K562 (cell line): ENCODE measurements around the gene TAS2R9. TPM values are rescaled to one million over a fixed set of nuclear protein-coding genes. Genes with fewer than 3 reads are reported as not detected.
"Not testable (repeated sequence)": the region's sequence is repeated elsewhere in the genome, so short reads cannot be mapped to it uniquely, and the experiment has no call there.

Experiments
- ATAC-seq: fragments of 200-7000 bp; cut with Tn5 transposase; 3 replicates; pipeline ENCODE4 v1.9.1; 2020; ENCODE audit warnings: moderate library complexity
- BruUV-seq: library from RNA; stranded (reverse); fragments of 400-500 nt; replicated peaks from 2 replicates; lab custom pipeline; 2021; lab: Mats Ljungman, UMichigan
- CTCF ChIA-PET: fragments of 300-600 bp; formaldehyde crosslinking; extraction: SDS; loops from one replicate; lab custom pipeline; 2021; ENCODE audit warnings: low intra/inter-chr PET ratio; lab: Yijun Ruan, JAX
- POLR2A ChIA-PET: fragments of 300-600, 350-650 bp; sonication (Branson Sonifier 250); formaldehyde crosslinking; extraction: SDS; loops from one replicate; lab custom pipeline; 2021; ENCODE audit warnings: antibody characterized with exemption, inconsistent platforms; lab: Yijun Ruan, JAX
- DNase-seq, 4 experiments: peaks; one replicate each; pipeline versions ENCODE4 v3.0.0 to v3.0.0-alpha.2; 2011 to 2018; ENCODE audit warnings: low spot score in 3 of 4, mixed read lengths in 3 of 4; ENCODE audit errors: extremely low read depth in 1 of 4
- FAIRE-seq: peaks from 2 replicates; lab custom pipeline; 2011; peaks lifted over from hg19 to GRCh38; lab: Jason Lieb, UNC
- H2AFZ ChIP-seq: 2 replicates; pipeline ENCODE4 v1.6.0; 2011; ENCODE audit warnings: low read depth, low read length, control low read depth, inconsistent platforms
- H3K27ac ChIP-seq: fragments of 200-600 bp; 3 replicates; pipeline ENCODE4 v1.8.0; 2011; ENCODE audit warnings: low read depth, mild to moderate bottlenecking, control low read depth, inconsistent platforms, low read length, moderate library complexity, mixed read lengths; ENCODE audit errors: extremely low read depth
- H3K27me3 ChIP-seq, 2 experiments: fragments of 300-600 bp in 1 of 2; 2 replicates in 1 of 2; 3 replicates in 1 of 2; pipeline versions ENCODE4 v1.6.0 to v1.8.0; 2011; ENCODE audit warnings: inconsistent platforms in 2 of 2, low read length in 2 of 2, mild to moderate bottlenecking in 1 of 2, mixed read lengths in 1 of 2, moderate library complexity in 1 of 2; ENCODE audit not compliant: control insufficient read depth in 2 of 2, insufficient read depth in 2 of 2
- H3K36me3 ChIP-seq: fragments of 300-600 bp; 3 replicates; pipeline ENCODE4 v1.8.0; 2011; ENCODE audit warnings: mild to moderate bottlenecking, low read length, inconsistent platforms; ENCODE audit not compliant: control insufficient read depth, insufficient read depth
- H3K4me1 ChIP-seq, 2 experiments: fragments of 200-600 bp in 1 of 2; replicated peaks in 1 of 2; 2 replicates in 1 of 2; 3 replicates in 1 of 2; pipeline versions ENCODE4 v1.5.1 to v1.8.0; 2011; ENCODE audit warnings: inconsistent platforms in 2 of 2, low read length in 2 of 2, mild to moderate bottlenecking in 1 of 2, mixed read lengths in 1 of 2, moderate library complexity in 1 of 2; ENCODE audit not compliant: control insufficient read depth in 2 of 2, insufficient read depth in 2 of 2
- H3K4me2 ChIP-seq: 2 replicates; pipeline ENCODE4 v1.6.1; 2011; ENCODE audit warnings: low read length, control low read depth, inconsistent platforms, mixed read lengths; ENCODE audit not compliant: insufficient read depth
- H3K4me3 ChIP-seq: fragments of 200-600 bp; sonication (generic), shearing (Covaris generic); 2 replicates; pipeline ENCODE4 v1.5.1; 2016; ENCODE audit warnings: control low read depth, inconsistent platforms
- H3K79me2 ChIP-seq: fragments of 200-600 bp; 3 replicates; pipeline ENCODE4 v1.8.0; 2011; ENCODE audit warnings: low read length, inconsistent platforms; ENCODE audit not compliant: control insufficient read depth, insufficient read depth
- H3K9ac ChIP-seq, 2 experiments: 2 replicates each; pipeline versions ENCODE4 v1.6.0 to v1.6.1; 2011; ENCODE audit warnings: low read depth in 2 of 2, low read length in 2 of 2, control low read depth in 1 of 2, inconsistent platforms in 1 of 2, mild to moderate bottlenecking in 1 of 2, mixed read lengths in 1 of 2; ENCODE audit not compliant: insufficient read depth in 1 of 2
- H3K9me1 ChIP-seq: one replicate; pipeline ENCODE4 v1.6.0; 2011; ENCODE audit warnings: inconsistent platforms, mild to moderate bottlenecking, low read length, moderate library complexity; ENCODE audit not compliant: control insufficient read depth, insufficient read depth
- H3K9me3 ChIP-seq: replicated peaks from 2 replicates; pipeline ENCODE4 v1.5.1; 2011; ENCODE audit warnings: low read depth, low read length, inconsistent platforms; ENCODE audit not compliant: control insufficient read depth, insufficient read depth
- H4K20me1 ChIP-seq: replicated peaks from 2 replicates; pipeline ENCODE4 v1.6.1; 2011; ENCODE audit warnings: low read length, inconsistent platforms, mixed read lengths; ENCODE audit not compliant: control insufficient read depth, insufficient read depth
- CEBPB ChIP-seq: fragments of 450-650 bp; IDR thresholded peaks from 2 replicates; pipeline ENCODE4 v1.6.1; 2016; ENCODE audit warnings: missing genetic modification characterization, missing compliant biosample characterization
- ZNF134 ChIP-seq: fragments of 250-450 bp; sonication (Bioruptor Pico); conservative IDR thresholded peaks from 2 replicates; pipeline ENCODE4 v1.4.0; 2020
- ZNF232 ChIP-seq: sonication (generic); formaldehyde crosslinking; IDR thresholded peaks from 2 replicates; pipeline ENCODE4 v1.8.0; 2022; ENCODE audit warnings: mild to moderate bottlenecking, missing genetic modification reagents
- ZNF57 ChIP-seq: fragments of 450-650 bp; formaldehyde crosslinking; IDR thresholded peaks from 2 replicates; pipeline ENCODE4 v1.4.0; 2020; ENCODE audit warnings: mild to moderate bottlenecking, moderate library complexity
- WGBS: fragments of 100-300 bp; shearing (Covaris generic); methylation state at CpG from one replicate; pipeline ENCODE4 v1.1.6; 2016; ENCODE audit warnings: low coverage, mixed read lengths; ENCODE audit not compliant: insufficient coverage; ENCODE audit errors: missing lambda C conversion rate; 5-methylcytosine and 5-hydroxymethylcytosine counted together
- in situ Hi-C: fragments of 300-500 bp; cut with MboI; formaldehyde crosslinking; loops from 4 replicates; pipeline ENCODE4 v1.15.0; 2018; ENCODE audit warnings: inconsistent platforms, mixed read lengths
- intact Hi-C: fragments of 100-400 bp; cut with micrococcal nuclease; formaldehyde crosslinking; loops from 2 replicates; pipeline ENCODE4 v1.14.2; 2022
- polyA plus RNA-seq, 8 experiments: library from polyadenylated mRNA; depleted of rRNA in 4 of 8; stranded (reverse) in 5 of 8; unstranded in 3 of 8; fragments of >200 nt; fragmentation: Nextera tagmentation in 2 of 8; fragmentation: Illumina TruSeq in 1 of 8; extraction: Ambion mirVana in 2 of 8; extraction: Trizol in 1 of 8; gene quantifications; 2 replicates each; pipeline versions ENCODE4 v1.2.1 to v1.2.3, GENCODE V29; 2011 to 2014; ENCODE audit warnings: inconsistent platforms in 1 of 8, missing spikeins in 1 of 8
- total RNA-seq, 7 experiments: library from RNA; depleted of rRNA in 6 of 7; stranded (reverse); fragments of >200 nt in 6 of 7; fragmentation: Illumina TruSeq in 2 of 7; extraction: Trizol in 2 of 7; gene quantifications; 2 replicates each; pipeline versions ENCODE4 v1.2.1 to v1.2.3, GENCODE V29; 2011 to 2021; ENCODE audit warnings: low replicate concordance in 1 of 7
- TF ChIP-seq, protein P1 (sequence below): fragments of 250-450 bp; sonication (Bioruptor Pico); IDR thresholded peaks from 2 replicates; pipeline ENCODE4 v1.5.0; 2021; ENCODE audit warnings: mild to moderate bottlenecking, moderate library complexity
- TF ChIP-seq, protein P2 (sequence below): fragments of 450-650 bp; formaldehyde crosslinking; IDR thresholded peaks from 2 replicates; pipeline ENCODE4 v1.4.0; 2022; ENCODE audit warnings: mild to moderate bottlenecking, moderate library complexity
- TF ChIP-seq, protein P3 (sequence below), 2 experiments: fragments of 450-650 bp in 1 of 2; sonication (generic) in 1 of 2; formaldehyde crosslinking in 1 of 2; IDR thresholded peaks in 1 of 2; conservative IDR thresholded peaks in 1 of 2; 2 replicates each; pipeline versions ENCODE4 v1.6.1 to v1.8.1; 2016 to 2023; ENCODE audit warnings: mild to moderate bottlenecking in 2 of 2, moderate library complexity in 2 of 2, inconsistent platforms in 1 of 2, missing genetic modification reagents in 1 of 2
- TF ChIP-seq, protein P4 (sequence below): fragments of 250-450 bp; sonication (Bioruptor Pico); IDR thresholded peaks from 2 replicates; pipeline ENCODE4 v1.8.0; 2022; ENCODE audit warnings: inconsistent platforms

The TAS2R9 gene
- total and polyA plus RNA-seq, 9 of the 15 experiments (the other 6 are each of a cell fraction or from before 2014, with no cell fraction given), result not detected

DNA sequence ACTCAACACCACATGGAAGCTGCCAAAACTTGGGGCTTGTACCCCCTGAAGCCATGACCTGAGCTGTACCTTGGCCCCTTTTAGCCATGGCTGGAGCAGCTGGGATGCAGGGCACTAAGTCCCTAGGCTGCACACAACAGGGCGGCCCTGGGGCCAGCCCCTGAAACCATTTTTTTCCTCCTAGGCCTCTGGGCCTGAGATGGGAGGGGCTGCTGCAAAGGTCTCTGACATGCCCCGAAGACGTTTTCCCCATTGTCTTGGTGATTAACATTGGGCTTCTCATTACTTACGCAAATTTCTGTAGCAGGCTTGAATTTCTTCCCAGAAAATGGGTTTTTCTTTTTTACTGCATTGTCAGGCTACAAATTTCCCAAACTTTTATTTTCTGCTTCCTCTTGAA, 18.2 kb downstream of the TAS2R9 start:
- FAIRE-seq, H3K36me3 ChIP-seq, H3K4me3 ChIP-seq, H3K27ac ChIP-seq, DNase-seq, H3K79me2 ChIP-seq, H2AFZ ChIP-seq, H3K4me1 ChIP-seq, H3K27me3 ChIP-seq, H4K20me1 ChIP-seq, BruUV-seq, H3K4me2 ChIP-seq, H3K9me3 ChIP-seq, POLR2A ChIA-PET, ATAC-seq, intact Hi-C loops, CTCF ChIA-PET, H3K9ac ChIP-seq, H3K9me1 ChIP-seq, in situ Hi-C loops: not testable (repeated sequence)
- 0% methylated on average over 2 of the region's 4 CpGs for WGBS

DNA sequence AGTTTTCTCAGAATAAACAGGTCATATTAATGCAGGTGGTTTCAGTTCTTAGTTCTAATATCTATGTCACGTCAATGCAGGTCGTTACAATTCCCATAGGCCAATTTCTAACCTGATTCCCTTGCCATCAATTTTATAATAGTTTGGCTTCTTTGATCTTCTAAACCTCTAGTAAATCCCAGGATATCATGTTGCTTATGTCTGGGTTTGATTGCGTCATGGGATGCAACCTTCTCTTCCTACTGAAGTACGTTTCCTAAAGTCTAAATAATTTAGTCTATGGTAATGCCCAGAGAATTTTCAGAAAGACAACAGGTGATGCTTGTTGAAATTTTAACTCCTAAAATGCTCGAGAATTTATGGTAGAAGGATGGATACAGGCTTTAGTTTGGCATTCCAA, 26.7 kb downstream of the TAS2R9 start:
- in situ Hi-C loops (no loop called here), intact Hi-C loops (no loop called here)
- no peak for FAIRE-seq
- no peak for DNase-seq
- Histone ChIP-seq H4K20me1 (no peaks in the 10 kb centered on the region), H3K36me3 (no peaks in the 10 kb centered on the region), H3K9ac (no peak overlapping the region), H3K4me3 (no peak overlapping the region), H3K79me2 (no peaks in the 10 kb centered on the region), H3K9me3 (no peaks in the 10 kb centered on the region), H3K4me1 (peaks cover 0 to 2% of the 10 kb centered on the region in 2 experiments; a peak in 1 of 5 replicates), H3K27ac (no peak overlapping the region), H3K4me2 (no peak overlapping the region), H3K9me1 (no peaks in the 10 kb centered on the region), H2AFZ (no peak overlapping the region), H3K27me3 (no peaks in the 10 kb centered on the region)
- ChIA-PET CTCF (no interaction called here), POLR2A (no interaction called here)
- BruUV-seq, result no TSS peak
- 2% methylated on average over 5 of the region's 5 CpGs for WGBS
- no peak for ATAC-seq
- TF ChIP-seq, protein P1, sequence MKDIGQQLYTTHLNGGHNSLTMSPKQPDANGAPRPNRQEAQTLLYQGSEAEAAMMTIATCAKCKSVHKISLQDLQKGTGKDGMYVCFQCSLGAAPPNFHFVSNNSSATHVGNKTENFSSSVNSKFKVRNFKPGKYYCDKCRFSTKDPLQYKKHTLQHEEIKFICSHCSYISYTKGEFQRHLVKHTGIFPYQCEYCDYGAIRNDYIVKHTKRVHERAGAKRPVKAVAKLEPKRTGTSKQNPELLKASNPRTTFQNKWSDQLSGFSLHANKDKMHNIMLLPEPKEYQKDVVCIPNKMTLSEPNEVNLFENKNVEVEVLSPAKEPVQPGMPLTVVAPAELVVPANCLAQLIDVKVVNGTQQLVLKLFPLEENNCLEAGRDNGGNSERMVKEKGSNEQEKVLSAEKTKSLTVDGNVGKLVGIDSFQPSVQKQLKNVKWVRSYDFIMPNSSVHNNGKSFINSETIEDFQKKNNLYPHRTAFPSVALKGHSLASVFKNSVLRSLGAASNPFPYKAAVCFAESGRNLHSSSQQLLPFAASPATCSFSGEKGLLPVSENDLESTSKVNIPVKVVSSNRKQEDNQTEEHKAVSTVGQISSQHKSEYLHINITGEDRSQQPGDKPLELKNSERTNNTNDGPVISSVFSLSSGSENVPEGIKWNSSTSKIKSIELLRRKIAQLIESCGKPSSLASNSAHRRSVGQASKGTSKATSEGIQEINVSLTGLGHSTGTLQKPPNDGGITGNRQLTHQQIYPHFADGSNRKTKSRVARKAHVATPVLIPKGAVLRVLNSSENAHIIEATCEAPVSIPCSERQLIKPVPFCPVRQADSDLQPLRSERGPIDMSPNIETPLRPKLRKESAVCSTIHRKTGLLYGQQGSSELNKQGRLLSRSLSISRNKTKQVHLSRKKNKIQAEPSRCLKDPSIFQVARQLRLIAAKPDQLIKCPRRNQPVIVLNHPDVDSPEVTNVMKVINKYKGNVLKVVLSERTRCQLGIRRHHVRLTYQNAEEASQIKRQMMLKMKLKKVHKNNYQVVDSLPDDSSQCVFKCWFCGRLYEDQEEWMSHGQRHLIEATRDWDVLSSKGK (CRISPR knock-in tag), result no peak
- TF ChIP-seq ZNF134 (no peak), ZNF232 (CRISPR knock-in tag) (no peak), CEBPB (tag) (0 out of 2 replicates have a peak, but pooled peaks have one; percentile 19), ZNF57 (CRISPR knock-in tag) (no peak)
- TF ChIP-seq, protein P2, sequence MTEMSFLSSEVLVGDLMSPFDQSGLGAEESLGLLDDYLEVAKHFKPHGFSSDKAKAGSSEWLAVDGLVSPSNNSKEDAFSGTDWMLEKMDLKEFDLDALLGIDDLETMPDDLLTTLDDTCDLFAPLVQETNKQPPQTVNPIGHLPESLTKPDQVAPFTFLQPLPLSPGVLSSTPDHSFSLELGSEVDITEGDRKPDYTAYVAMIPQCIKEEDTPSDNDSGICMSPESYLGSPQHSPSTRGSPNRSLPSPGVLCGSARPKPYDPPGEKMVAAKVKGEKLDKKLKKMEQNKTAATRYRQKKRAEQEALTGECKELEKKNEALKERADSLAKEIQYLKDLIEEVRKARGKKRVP (CRISPR knock-in tag), result no peak
- TF ChIP-seq, protein P3, sequence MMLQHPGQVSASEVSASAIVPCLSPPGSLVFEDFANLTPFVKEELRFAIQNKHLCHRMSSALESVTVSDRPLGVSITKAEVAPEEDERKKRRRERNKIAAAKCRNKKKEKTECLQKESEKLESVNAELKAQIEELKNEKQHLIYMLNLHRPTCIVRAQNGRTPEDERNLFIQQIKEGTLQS (IDR thresholded peaks at IDR 0.05), result peak; percentile 48; the same call in 1 of the 2 replicates
- TF ChIP-seq, protein P3 (CRISPR knock-in tag; conservative IDR thresholded peaks at IDR 0.05), result no peak
- TF ChIP-seq, protein P4, sequence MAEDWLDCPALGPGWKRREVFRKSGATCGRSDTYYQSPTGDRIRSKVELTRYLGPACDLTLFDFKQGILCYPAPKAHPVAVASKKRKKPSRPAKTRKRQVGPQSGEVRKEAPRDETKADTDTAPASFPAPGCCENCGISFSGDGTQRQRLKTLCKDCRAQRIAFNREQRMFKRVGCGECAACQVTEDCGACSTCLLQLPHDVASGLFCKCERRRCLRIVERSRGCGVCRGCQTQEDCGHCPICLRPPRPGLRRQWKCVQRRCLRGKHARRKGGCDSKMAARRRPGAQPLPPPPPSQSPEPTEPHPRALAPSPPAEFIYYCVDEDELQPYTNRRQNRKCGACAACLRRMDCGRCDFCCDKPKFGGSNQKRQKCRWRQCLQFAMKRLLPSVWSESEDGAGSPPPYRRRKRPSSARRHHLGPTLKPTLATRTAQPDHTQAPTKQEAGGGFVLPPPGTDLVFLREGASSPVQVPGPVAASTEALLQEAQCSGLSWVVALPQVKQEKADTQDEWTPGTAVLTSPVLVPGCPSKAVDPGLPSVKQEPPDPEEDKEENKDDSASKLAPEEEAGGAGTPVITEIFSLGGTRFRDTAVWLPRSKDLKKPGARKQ (CRISPR knock-in tag), result no peak
